Placental epithelial cell (primary cell): ENCODE results near the gene BRD3OS. TPM values are rescaled to one million over a fixed set of nuclear protein-coding genes. Genes with fewer than 3 reads are reported as not detected.

Experiments used
- total RNA-seq: library from RNA; depleted of rRNA; stranded (reverse); fragments of >200 nt; gene quantifications from 2 replicates; pipeline ENCODE4 v1.2.3, GENCODE V29; 2012

Gene BRD3OS
- total RNA-seq = 17.7 and 26.1 TPM in 2 replicates

DNA sequence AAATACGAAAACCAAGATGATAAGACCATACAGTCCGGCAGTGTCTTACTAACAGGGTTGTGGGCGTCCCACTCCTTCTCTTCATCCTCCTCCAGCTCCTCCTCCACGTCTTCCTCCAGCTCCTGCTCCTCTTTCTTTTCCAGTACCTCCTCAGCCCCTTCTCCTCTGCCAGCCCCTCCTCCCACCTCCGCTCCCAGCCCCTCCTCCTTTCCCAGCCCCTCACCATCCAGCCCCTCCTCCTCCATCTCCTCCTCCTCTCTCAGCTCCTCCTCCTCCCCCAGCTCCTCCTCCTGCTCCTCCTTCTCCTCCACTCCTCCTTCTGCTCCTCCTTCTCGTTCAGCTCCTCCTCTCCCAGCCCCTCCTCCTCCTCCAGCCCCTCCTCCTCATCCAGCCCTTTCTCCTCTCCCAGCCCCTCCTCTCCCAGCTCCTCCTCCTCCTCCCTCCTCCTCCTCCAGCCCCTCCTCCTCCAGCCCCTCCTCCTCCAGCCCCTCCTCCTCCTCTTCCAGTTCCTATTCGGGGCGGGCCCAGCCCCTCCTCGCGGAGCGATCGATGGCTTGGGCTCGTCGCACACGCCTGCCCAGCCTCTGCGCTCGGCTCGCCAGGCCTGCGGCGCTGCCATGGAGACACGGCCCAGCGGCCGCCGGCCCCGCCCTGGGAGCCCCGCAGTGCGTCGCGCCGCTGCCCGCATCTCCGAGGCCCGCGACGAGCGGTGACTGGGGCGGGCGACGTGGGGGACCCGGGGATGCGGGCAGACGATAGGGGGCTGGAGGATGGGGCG lies at the start of gene BRD3OS:
Gene BRD3OS, plus strand, starts transcription at position 654 of the 778 bp plus-strand sequence. CDS start 1,267 bp downstream, outside the sequence.

DNA sequence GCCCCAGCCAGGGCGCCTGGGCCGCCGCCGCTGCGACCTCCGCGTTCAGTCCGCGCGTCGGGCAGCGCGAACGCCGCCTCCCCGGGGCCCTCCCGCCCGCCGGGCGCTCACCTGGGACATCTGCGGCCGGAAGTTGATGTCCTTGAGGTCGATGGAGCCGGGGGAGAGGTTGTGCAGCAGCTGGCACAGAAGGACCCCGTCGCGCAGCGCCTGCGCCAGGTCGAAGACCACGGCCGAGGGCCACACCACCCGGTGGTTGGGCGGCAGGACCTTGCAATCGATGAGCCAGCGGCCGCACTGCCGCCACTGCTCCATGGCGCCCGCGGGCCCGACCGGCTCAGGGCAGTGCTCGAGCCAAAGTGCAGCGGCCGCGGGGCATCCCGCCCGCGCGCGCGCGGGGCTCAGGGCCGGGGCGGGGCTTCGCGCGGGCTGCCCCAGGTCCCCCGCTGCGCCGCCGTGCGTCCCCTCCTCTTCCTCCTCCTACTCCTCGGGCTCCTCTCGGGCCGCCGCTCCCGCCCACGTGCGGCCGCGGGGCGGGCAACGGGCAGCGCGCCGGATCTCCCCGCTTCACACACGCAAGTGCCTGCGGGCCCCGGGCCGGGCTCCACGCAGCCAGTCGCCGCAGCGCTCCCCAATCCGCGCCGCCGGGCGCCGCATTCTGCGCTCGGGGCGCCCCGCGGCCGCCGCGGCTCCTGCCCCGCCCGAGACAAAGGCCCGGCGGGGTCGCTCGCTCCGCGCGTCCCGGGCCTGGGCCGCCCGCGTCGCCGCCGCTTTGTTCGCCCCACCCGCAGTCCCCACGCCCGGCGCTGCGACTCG lies 33.1 kb upstream of the BRD3OS start, which contains the start of gene VAV2:
Gene VAV2, minus strand, starts transcription at position 361 of the 816 bp plus-strand sequence. Its CDS starts 46 bp downstream, at position 315.

GRCh38 chr9:134067904-134068743 lies 42.8 kb downstream of the BRD3OS start, which contains the start of gene BRD3:
Gene BRD3, minus strand, starts transcription at chr9:134068026. Its CDS starts 14,549 bp downstream, at chr9:134053477.

Other genes starting within 250 kb of the BRD3OS start
- gene VAV2, start 33.2 kb upstream of the BRD3OS start, total RNA-seq = 43.3 and 49.1 TPM in 2 replicates
- gene BRD3, start 42.5 kb downstream of the BRD3OS start, total RNA-seq = 5.6 and 7.1 TPM in 2 replicates
- gene WDR5, start 110.6 kb downstream of the BRD3OS start, total RNA-seq = 16.1 and 28.7 TPM in 2 replicates
- gene RNU6ATAC, start 139.1 kb downstream of the BRD3OS start, total RNA-seq = not detected in 2 replicates